CD4-positive, alpha-beta T cell treated with Interleukin-6 for 4 hours (primary cell): ENCODE results near the gene MAN1C1.
A peak's percentile ranks its signal among the peaks of the same experiment; 100 is the strongest.

ENCODE experiments used
- DNase-seq: peaks from one replicate; pipeline ENCODE4 v3.0.0-alpha.2; 2020; ENCODE audit warnings: mixed read lengths

The MAN1C1 gene

GRCh38 chr1:25765923-25766589 is 149.5 kb downstream of the MAN1C1 start:
- DNase-seq: no peak

DNA sequence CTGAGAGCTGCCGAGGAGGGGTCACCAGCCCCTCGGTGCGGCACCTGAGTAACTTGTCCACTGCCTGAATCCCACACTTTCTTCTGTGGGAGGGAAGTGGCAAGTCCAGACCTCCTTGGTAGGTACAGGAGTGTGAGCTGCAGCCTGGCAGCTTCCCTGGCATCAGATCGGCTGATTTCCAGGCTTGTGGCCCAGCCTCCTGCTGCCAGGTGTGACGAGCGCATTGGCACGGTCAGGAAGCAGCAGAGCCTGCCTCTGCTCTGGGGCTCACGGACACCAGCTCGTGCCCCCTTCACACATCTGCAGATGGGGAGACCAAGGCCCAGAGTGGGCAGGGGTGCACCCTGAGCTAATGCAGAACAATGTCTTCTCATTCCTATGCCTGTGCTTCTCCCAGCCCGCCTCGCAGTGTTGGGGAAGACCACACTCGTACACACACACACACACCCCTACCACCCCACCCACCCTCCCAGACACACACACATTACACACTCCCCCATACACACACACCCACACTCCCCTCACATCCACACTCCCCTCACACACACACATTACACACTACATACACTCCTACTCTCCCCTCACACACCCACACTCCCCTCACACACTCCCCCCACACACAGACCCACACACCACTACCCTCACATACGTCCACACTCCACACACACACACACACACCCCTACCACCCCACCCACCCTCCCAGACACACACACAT is 150.3 kb downstream of the MAN1C1 start:
- no peak for DNase-seq

DNA sequence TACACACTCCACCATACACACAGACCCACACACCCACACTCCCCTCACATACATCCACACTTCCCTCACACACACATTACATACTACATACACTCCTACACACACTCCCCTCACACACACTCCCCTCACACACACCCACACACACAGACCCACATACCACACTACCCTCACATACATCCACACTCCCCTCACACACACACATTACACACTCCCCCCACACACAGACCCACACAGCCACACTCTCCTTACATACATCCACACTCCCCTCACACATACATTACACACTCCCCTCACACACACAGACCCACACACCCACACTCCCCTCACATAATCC is 150.8 kb downstream of the MAN1C1 start:
- DNase-seq: no peak

GRCh38 chr1:25768999-25769398 is 152.4 kb downstream of the MAN1C1 start:
- DNase-seq: no peak

GRCh38 chr1:25769625-25770383 is 153.2 kb downstream of the MAN1C1 start:
- no peak for DNase-seq

DNA sequence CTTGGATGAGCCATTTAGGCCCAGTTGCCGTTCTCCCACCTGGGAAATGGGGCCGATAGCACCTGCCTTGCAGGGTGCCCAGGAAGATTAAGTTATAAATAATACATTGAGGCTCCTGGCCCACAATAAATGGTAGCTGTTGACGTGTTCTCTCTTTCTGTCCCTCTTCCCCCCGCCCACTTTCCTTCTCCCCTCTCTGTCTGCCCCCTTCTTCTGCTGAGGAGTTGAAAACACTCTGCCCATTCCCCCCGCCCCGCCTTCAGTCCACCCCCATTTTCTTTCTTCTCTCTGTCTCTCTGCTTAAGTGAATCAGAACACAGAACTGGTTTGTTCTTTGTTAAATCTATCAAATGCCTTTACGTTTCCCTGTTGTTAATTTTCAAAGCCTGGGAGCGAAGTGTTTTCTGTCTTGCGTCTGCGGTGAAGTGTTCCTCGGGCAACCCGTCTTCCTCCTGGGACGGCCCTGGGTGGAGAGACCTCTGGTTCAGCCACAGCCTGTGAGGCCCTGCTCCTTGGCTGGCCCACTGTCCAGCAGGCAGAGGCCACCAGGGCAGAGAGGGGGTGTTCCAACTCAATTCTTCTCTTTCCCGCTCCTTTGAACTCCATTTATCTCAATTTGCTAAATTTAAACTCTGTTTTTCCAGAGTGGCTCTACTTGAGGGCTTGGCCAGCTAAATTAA is 154.1 kb downstream of the MAN1C1 start:
- peak; percentile 54 for DNase-seq

GRCh38 chr1:25771221-25772114 is 154.9 kb downstream of the MAN1C1 start:
- peak; percentile 81 for DNase-seq

DNA sequence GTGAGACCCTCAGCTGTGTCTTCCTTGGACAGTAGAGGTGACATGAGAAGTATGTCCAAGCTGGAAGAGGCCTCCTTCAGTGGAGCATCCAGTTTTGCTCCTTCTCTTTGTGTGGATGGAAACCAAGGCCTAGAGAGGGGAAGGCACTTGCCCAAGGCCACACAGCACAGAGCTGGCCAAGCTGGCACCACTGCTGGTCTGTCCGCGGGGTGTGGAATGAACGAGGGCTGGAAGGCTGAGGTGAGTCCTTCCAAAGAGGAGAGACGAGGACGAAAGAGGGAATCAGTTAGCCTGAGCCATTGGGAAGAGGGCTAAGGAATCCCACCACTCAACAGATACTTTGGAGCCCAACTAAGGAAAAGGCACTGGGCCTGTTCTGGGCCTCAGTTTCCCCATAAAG is 155.6 kb downstream of the MAN1C1 start:
- no peak for DNase-seq

DNA sequence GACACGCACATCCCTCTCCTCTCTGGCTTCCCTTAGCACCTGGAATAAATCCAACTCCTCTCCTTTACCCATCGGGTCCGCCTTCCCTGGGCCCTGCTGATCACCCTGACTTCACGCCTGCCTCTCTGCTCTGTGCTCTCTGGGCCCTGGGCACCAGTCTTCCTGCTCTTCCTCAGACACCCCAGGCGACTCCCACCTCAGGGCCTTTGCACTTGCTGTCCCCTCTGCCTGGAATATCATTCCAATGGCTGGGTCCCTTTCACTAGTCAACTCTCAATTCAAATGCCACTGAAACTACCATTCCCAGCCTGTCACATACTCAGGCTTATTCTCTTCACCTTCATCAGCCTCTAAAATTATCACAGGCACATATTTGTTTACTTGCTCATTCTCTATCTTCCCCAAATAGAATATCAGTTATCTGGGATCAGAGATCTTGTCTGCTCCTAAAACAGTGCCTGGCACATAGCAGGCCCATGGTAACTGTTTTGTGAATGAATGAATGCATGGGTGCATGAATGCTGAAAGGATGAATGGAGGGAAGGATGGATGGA is 156.2 kb downstream of the MAN1C1 start:
- no peak for DNase-seq

GRCh38 chr1:25773441-25774125 is 157.0 kb downstream of the MAN1C1 start:
- no peak for DNase-seq

GRCh38 chr1:25774206-25774803 is 157.7 kb downstream of the MAN1C1 start:
- DNase-seq: no peak

GRCh38 chr1:25774921-25775771 is 158.6 kb downstream of the MAN1C1 start:
- peak; percentile 88 for DNase-seq

DNA sequence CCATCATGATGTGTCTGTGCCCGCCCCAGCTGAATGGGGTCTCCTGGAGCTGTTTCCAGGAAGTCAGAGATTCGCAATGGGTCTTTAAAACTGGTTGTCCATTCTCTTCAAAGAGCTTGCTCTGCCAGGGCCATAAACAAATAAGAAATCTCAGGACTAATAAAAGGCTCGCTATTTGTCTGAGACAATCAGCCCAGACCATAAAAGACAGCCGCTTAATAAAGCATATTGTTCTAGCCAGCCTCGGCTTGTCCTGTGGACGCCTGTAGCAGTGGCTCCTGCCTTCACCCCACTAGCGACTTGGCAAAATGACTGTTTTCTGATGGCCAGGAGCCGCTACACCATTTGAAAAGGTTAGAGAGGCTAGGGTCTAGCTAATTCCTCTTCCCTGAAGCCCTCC is 162.8 kb downstream of the MAN1C1 start:
- DNase-seq: no peak

- DNase-seq: no peak
Measured at GRCh38 chr1:25779894-25780293, 163.3 kb downstream of the MAN1C1 start.

DNA sequence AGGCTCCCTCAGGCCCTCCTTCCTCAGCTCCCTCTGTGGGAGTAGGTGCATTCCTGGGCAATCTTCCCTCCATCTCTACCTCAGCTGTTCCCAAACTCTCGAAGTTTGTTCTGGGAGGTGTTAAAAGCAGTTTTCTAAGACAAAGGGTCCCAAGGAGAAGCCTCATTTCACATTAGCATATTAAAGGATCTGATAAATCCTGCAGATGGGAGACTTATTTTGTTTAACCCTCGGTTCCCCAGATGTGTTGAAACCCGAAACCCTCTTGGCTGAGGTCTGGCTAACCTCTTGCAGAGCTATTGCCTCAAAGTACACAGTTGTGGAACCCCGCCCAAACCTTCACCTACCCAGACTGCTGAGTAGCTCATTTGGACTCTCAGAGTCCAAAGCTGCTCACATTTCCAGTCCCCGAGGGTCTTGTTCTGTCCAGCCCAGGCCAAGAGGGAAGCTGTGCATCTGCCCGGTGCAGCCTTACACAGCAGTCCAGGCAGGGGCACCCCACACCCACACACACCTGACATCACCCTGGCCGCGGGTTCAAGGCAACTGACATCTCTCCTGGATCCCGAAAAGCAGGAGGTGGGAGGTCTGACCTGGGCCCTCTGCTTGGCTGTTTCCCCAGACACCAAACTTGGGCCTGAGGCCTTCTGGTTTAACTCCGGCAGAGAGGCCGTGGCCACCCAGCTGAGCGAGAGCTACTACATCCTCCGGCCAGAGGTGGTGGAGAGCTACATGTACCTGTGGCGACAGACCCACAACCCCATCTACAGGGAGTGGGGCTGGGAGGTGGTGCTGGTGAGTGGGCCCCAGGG is 163.9 kb downstream of the MAN1C1 start:
- DNase-seq: no peak

GRCh38 chr1:25781130-25781433 is 164.5 kb downstream of the MAN1C1 start:
- DNase-seq: no peak

DNA sequence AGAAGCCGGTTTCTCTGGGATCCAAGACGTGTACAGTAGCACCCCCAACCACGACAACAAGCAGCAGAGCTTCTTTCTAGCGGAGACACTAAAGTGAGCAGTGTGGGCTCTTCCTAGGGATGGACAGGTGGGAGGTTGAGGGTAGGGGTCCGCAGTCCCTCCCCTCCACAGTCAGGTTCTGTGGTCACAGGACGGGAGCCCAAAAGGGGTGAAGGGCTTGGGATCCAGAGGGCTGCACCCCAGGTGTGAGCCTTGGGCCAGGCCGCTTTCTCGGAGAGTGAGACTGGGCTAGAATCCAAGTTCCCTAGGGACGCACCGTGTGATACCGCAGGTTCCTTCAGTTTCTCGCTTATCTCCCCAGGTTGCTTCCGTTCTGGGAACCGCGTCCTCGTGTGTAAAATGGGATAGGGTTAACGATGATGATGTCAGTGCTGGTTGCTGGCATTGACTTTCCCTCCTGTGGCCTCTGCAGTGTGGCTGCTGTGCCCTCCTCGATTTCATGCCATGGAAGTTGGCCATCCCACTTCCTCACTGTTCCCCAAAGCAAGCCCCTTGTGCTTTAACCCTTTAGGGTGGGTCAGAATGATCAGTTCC is 166.1 kb downstream of the MAN1C1 start:
- no peak for DNase-seq

- no peak for DNase-seq
Measured at GRCh38 chr1:25784575-25785051, 168.0 kb downstream of the MAN1C1 start.
